ENCODE results near the gene C3orf85.

C3orf85 gene

GRCh38 chr3:109149078-109149477 is 12.6 kb downstream of the C3orf85 start:
- TF ChIP-seq SUZ12 (IDR thresholded peaks at IDR 0.05; ENCODE audit: extremely low read depth, insufficient read depth, insufficient read length) (no peak), YY1 (IDR thresholded peaks at IDR 0.05; ENCODE audit: insufficient read depth, insufficient read length) (no peak), ZNF274 (IDR thresholded peaks at IDR 0.05; ENCODE audit: low read depth, low read length) (no peak)
- no peak for DNase-seq (ENCODE audit: low read depth, low spot score)
- Histone ChIP-seq H3K4me3 (ENCODE audit: insufficient read length, low read depth) (no peak overlapping the region), H3K36me3 (ENCODE audit: insufficient read depth, insufficient read length, low read length) (no peaks in the 10 kb centered on the region), H3K9me3 (ENCODE audit: insufficient read depth, low read length) (0 out of 2 replicates have a peak, but pooled peaks cover 3% of the 10 kb centered on the region), H3K4me1 (ENCODE audit: insufficient read depth, insufficient read length) (no peaks in the 10 kb centered on the region), H3K9ac (ENCODE audit: insufficient read length, low read depth) (no peak overlapping the region), H3K27me3 (ENCODE audit: insufficient read depth, insufficient read length) (no peaks in the 10 kb centered on the region)

GRCh38 chr3:109152320-109152719 is 15.8 kb downstream of the C3orf85 start:
- TF ChIP-seq SUZ12 (IDR thresholded peaks at IDR 0.05; ENCODE audit: extremely low read depth, insufficient read depth, insufficient read length) (no peak), YY1 (IDR thresholded peaks at IDR 0.05; ENCODE audit: insufficient read depth, insufficient read length) (no peak), ZNF274 (IDR thresholded peaks at IDR 0.05; ENCODE audit: low read depth, low read length) (no peak)
- H3K4me3 ChIP-seq (ENCODE audit: insufficient read length, low read depth), result no peak overlapping the region
- H3K9me3 ChIP-seq (ENCODE audit: insufficient read depth, low read length), result no peaks in the 10 kb centered on the region

GRCh38 chr3:109154979-109155378 is 18.5 kb downstream of the C3orf85 start:
- Histone ChIP-seq H3K36me3 (ENCODE audit: insufficient read depth, insufficient read length, low read length) (no peaks in the 10 kb centered on the region), H3K9ac (ENCODE audit: insufficient read length, low read depth) (no peak overlapping the region), H3K27me3 (ENCODE audit: insufficient read depth, insufficient read length) (no peaks in the 10 kb centered on the region), H3K9me3 (ENCODE audit: insufficient read depth, low read length) (no peaks in the 10 kb centered on the region), H3K4me1 (ENCODE audit: insufficient read depth, insufficient read length) (no peaks in the 10 kb centered on the region), H3K4me3 (ENCODE audit: insufficient read length, low read depth) (no peak overlapping the region)
- TF ChIP-seq ZNF274 (IDR thresholded peaks at IDR 0.05; ENCODE audit: low read depth, low read length), result no peak
- no peak for TF ChIP-seq SUZ12 (IDR thresholded peaks at IDR 0.05; ENCODE audit: extremely low read depth, insufficient read depth, insufficient read length)
- TF ChIP-seq YY1 (IDR thresholded peaks at IDR 0.05; ENCODE audit: insufficient read depth, insufficient read length), result no peak
- DNase-seq (ENCODE audit: low read depth, low spot score), result no peak

More at GRCh38 chr3:109152320-109152719, 15.8 kb downstream of the C3orf85 start:
- H3K9ac ChIP-seq (ENCODE audit: insufficient read length, low read depth), result no peak overlapping the region
- DNase-seq (ENCODE audit: low read depth, low spot score), result no peak
- no peaks in the 10 kb centered on the region for H3K27me3 ChIP-seq (ENCODE audit: insufficient read depth, insufficient read length)
- H3K4me1 ChIP-seq (ENCODE audit: insufficient read depth, insufficient read length), result no peaks in the 10 kb centered on the region
- no peaks in the 10 kb centered on the region for H3K36me3 ChIP-seq (ENCODE audit: insufficient read depth, insufficient read length, low read length)

GRCh38 chr3:109155828-109156227 is 19.3 kb downstream of the C3orf85 start:
- H3K27me3 ChIP-seq (ENCODE audit: insufficient read depth, insufficient read length), result no peaks in the 10 kb centered on the region
- TF ChIP-seq SUZ12 (IDR thresholded peaks at IDR 0.05; ENCODE audit: extremely low read depth, insufficient read depth, insufficient read length) (no peak), ZNF274 (IDR thresholded peaks at IDR 0.05; ENCODE audit: low read depth, low read length) (no peak), YY1 (IDR thresholded peaks at IDR 0.05; ENCODE audit: insufficient read depth, insufficient read length) (no peak)
- no peaks in the 10 kb centered on the region for H3K36me3 ChIP-seq (ENCODE audit: insufficient read depth, insufficient read length, low read length)
- no peaks in the 10 kb centered on the region for H3K9me3 ChIP-seq (ENCODE audit: insufficient read depth, low read length)
- no peak overlapping the region for H3K9ac ChIP-seq (ENCODE audit: insufficient read length, low read depth)
- H3K4me3 ChIP-seq (ENCODE audit: insufficient read length, low read depth), result no peak overlapping the region
- no peaks in the 10 kb centered on the region for H3K4me1 ChIP-seq (ENCODE audit: insufficient read depth, insufficient read length)
- no peak for DNase-seq (ENCODE audit: low read depth, low spot score)

- Histone ChIP-seq H3K36me3 (ENCODE audit: insufficient read depth, insufficient read length, low read length) (no peaks in the 10 kb centered on the region), H3K27me3 (ENCODE audit: insufficient read depth, insufficient read length) (no peaks in the 10 kb centered on the region), H3K9me3 (ENCODE audit: insufficient read depth, low read length) (no peaks in the 10 kb centered on the region), H3K9ac (ENCODE audit: insufficient read length, low read depth) (no peak overlapping the region), H3K4me3 (ENCODE audit: insufficient read length, low read depth) (no peak overlapping the region), H3K4me1 (ENCODE audit: insufficient read depth, insufficient read length) (no peaks in the 10 kb centered on the region)
- no peak for TF ChIP-seq YY1 (IDR thresholded peaks at IDR 0.05; ENCODE audit: insufficient read depth, insufficient read length)
- TF ChIP-seq ZNF274 (IDR thresholded peaks at IDR 0.05; ENCODE audit: low read depth, low read length), result no peak
- no peak for TF ChIP-seq SUZ12 (IDR thresholded peaks at IDR 0.05; ENCODE audit: extremely low read depth, insufficient read depth, insufficient read length)
- no peak for DNase-seq (ENCODE audit: low read depth, low spot score)
These were observed 25.1 kb downstream of the C3orf85 start for GRCh38 chr3:109161487-109162123.

- Histone ChIP-seq H3K36me3 (ENCODE audit: insufficient read depth, insufficient read length, low read length) (no peaks in the 10 kb centered on the region), H3K27me3 (ENCODE audit: insufficient read depth, insufficient read length) (no peaks in the 10 kb centered on the region), H3K4me3 (ENCODE audit: insufficient read length, low read depth) (no peak overlapping the region), H3K4me1 (ENCODE audit: insufficient read depth, insufficient read length) (no peaks in the 10 kb centered on the region), H3K9me3 (ENCODE audit: insufficient read depth, low read length) (no peaks in the 10 kb centered on the region), H3K9ac (ENCODE audit: insufficient read length, low read depth) (no peak overlapping the region)
- no peak for DNase-seq (ENCODE audit: low read depth, low spot score)
- no peak for TF ChIP-seq ZNF274 (IDR thresholded peaks at IDR 0.05; ENCODE audit: low read depth, low read length)
- TF ChIP-seq SUZ12 (IDR thresholded peaks at IDR 0.05; ENCODE audit: extremely low read depth, insufficient read depth, insufficient read length), result no peak
- TF ChIP-seq YY1 (IDR thresholded peaks at IDR 0.05; ENCODE audit: insufficient read depth, insufficient read length), result no peak
These were observed 29.4 kb downstream of the C3orf85 start for GRCh38 chr3:109165905-109166304.

GRCh38 chr3:109171479-109171878 is 35.0 kb downstream of the C3orf85 start:
- no peaks in the 10 kb centered on the region for H3K4me1 ChIP-seq (ENCODE audit: insufficient read depth, insufficient read length)
- TF ChIP-seq YY1 (IDR thresholded peaks at IDR 0.05; ENCODE audit: insufficient read depth, insufficient read length), result no peak
- DNase-seq (ENCODE audit: low read depth, low spot score), result no peak

More at GRCh38 chr3:109171479-109171878, 35.0 kb downstream of the C3orf85 start:
- Histone ChIP-seq H3K4me3 (ENCODE audit: insufficient read length, low read depth) (no peak overlapping the region), H3K9ac (ENCODE audit: insufficient read length, low read depth) (no peak overlapping the region), H3K27me3 (ENCODE audit: insufficient read depth, insufficient read length) (no peaks in the 10 kb centered on the region), H3K36me3 (ENCODE audit: insufficient read depth, insufficient read length, low read length) (no peaks in the 10 kb centered on the region), H3K9me3 (ENCODE audit: insufficient read depth, low read length) (no peaks in the 10 kb centered on the region)
